GM18873 (cell line): Measurements from ENCODE around the gene FAM149A.

ENCODE experiments used
- ATAC-seq: cut with Tn5 transposase; IDR thresholded peaks from one replicate; pipeline ENCODE4 v1.9.1; 2021; ENCODE audit warnings: mild to moderate bottlenecking, moderate library complexity, moderate number of reproducible peaks; ENCODE audit not compliant: unreplicated experiment, low FRiP score

The FAM149A gene

GRCh38 chr4:186200516-186200915 lies 96.0 kb downstream of the FAM149A start:
- no peak for ATAC-seq

GRCh38 chr4:186201010-186201409 lies 96.5 kb downstream of the FAM149A start:
- ATAC-seq: no peak

GRCh38 chr4:186201535-186202230 lies 97.2 kb downstream of the FAM149A start:
- peak; percentile 98 for ATAC-seq

- no peak for ATAC-seq
These were observed 98.1 kb downstream of the FAM149A start for GRCh38 chr4:186202490-186203140.

- no peak for ATAC-seq
These were observed 98.9 kb downstream of the FAM149A start for GRCh38 chr4:186203406-186203805.

- ATAC-seq: no peak
These were observed 99.6 kb downstream of the FAM149A start for GRCh38 chr4:186204103-186204559.

GRCh38 chr4:186204686-186205085 lies 100.2 kb downstream of the FAM149A start:
- ATAC-seq: no peak

GRCh38 chr4:186205156-186205555 lies 100.7 kb downstream of the FAM149A start:
- ATAC-seq: no peak

GRCh38 chr4:186216465-186217024 lies 112.0 kb downstream of the FAM149A start:
- ATAC-seq: no peak

- ATAC-seq: no peak
These were observed 113.3 kb downstream of the FAM149A start for GRCh38 chr4:186217733-186218293.

- ATAC-seq: no peak
These were observed 117.1 kb downstream of the FAM149A start for GRCh38 chr4:186221624-186222023.
